ENCODE data around the gene KPNA1.

DNA sequence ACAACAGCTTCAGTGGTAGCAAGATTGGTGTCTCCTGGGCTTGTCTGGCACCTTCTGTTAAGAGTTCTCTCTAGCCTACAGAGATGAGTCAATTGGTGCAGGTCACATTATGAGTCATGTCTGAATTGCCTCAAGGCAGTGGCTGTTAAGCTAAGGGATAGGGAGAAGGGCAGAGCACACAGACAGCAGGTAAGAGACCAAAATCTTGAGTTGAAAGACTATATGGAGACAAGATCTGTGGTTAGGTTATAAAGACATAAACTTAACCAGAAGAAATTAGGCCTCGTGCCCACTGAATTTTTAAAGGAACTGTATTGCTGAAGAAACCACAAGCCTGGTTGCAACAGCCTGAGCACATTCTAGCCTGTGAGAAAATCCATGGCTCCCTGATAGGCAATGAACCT is 19.2 kb upstream of the KPNA1 start:
- TF ChIP-seq, protein P1, sequence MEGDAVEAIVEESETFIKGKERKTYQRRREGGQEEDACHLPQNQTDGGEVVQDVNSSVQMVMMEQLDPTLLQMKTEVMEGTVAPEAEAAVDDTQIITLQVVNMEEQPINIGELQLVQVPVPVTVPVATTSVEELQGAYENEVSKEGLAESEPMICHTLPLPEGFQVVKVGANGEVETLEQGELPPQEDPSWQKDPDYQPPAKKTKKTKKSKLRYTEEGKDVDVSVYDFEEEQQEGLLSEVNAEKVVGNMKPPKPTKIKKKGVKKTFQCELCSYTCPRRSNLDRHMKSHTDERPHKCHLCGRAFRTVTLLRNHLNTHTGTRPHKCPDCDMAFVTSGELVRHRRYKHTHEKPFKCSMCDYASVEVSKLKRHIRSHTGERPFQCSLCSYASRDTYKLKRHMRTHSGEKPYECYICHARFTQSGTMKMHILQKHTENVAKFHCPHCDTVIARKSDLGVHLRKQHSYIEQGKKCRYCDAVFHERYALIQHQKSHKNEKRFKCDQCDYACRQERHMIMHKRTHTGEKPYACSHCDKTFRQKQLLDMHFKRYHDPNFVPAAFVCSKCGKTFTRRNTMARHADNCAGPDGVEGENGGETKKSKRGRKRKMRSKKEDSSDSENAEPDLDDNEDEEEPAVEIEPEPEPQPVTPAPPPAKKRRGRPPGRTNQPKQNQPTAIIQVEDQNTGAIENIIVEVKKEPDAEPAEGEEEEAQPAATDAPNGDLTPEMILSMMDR (IDR thresholded peaks at IDR 0.05; ENCODE audit: low read depth, low read length, missing input control) = no peak
- TF ChIP-seq SP1 (IDR thresholded peaks at IDR 0.05) (no peak), JUND (IDR thresholded peaks at IDR 0.05) (no peak), FOXA2 (IDR thresholded peaks at IDR 0.05) (no peak), RAD21 (IDR thresholded peaks at IDR 0.05) (no peak), GABPA (IDR thresholded peaks at IDR 0.05 in 1 of 2, conservative IDR thresholded peaks at IDR 0.05 in 1 of 2) (no peak), TAF1 (conservative IDR thresholded peaks at IDR 0.05) (no peak), NR2F2 (IDR thresholded peaks at IDR 0.05) (no peak)
- TF ChIP-seq, protein P2, sequence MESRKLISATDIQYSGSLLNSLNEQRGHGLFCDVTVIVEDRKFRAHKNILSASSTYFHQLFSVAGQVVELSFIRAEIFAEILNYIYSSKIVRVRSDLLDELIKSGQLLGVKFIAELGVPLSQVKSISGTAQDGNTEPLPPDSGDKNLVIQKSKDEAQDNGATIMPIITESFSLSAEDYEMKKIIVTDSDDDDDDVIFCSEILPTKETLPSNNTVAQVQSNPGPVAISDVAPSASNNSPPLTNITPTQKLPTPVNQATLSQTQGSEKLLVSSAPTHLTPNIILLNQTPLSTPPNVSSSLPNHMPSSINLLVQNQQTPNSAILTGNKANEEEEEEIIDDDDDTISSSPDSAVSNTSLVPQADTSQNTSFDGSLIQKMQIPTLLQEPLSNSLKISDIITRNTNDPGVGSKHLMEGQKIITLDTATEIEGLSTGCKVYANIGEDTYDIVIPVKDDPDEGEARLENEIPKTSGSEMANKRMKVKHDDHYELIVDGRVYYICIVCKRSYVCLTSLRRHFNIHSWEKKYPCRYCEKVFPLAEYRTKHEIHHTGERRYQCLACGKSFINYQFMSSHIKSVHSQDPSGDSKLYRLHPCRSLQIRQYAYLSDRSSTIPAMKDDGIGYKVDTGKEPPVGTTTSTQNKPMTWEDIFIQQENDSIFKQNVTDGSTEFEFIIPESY (IDR thresholded peaks at IDR 0.05) = no peak
- TF ChIP-seq, protein P3, sequence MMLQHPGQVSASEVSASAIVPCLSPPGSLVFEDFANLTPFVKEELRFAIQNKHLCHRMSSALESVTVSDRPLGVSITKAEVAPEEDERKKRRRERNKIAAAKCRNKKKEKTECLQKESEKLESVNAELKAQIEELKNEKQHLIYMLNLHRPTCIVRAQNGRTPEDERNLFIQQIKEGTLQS (IDR thresholded peaks at IDR 0.05) = no peak
- TF ChIP-seq, protein P4, sequence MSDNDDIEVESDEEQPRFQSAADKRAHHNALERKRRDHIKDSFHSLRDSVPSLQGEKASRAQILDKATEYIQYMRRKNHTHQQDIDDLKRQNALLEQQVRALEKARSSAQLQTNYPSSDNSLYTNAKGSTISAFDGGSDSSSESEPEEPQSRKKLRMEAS (IDR thresholded peaks at IDR 0.05) = no peak
- TF ChIP-seq, protein P5, sequence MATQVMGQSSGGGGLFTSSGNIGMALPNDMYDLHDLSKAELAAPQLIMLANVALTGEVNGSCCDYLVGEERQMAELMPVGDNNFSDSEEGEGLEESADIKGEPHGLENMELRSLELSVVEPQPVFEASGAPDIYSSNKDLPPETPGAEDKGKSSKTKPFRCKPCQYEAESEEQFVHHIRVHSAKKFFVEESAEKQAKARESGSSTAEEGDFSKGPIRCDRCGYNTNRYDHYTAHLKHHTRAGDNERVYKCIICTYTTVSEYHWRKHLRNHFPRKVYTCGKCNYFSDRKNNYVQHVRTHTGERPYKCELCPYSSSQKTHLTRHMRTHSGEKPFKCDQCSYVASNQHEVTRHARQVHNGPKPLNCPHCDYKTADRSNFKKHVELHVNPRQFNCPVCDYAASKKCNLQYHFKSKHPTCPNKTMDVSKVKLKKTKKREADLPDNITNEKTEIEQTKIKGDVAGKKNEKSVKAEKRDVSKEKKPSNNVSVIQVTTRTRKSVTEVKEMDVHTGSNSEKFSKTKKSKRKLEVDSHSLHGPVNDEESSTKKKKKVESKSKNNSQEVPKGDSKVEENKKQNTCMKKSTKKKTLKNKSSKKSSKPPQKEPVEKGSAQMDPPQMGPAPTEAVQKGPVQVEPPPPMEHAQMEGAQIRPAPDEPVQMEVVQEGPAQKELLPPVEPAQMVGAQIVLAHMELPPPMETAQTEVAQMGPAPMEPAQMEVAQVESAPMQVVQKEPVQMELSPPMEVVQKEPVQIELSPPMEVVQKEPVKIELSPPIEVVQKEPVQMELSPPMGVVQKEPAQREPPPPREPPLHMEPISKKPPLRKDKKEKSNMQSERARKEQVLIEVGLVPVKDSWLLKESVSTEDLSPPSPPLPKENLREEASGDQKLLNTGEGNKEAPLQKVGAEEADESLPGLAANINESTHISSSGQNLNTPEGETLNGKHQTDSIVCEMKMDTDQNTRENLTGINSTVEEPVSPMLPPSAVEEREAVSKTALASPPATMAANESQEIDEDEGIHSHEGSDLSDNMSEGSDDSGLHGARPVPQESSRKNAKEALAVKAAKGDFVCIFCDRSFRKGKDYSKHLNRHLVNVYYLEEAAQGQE (IDR thresholded peaks at IDR 0.05) = no peak
